IMR-90 (cell line): ENCODE data around the gene SRRM1. TPM values are rescaled to one million over a fixed set of nuclear protein-coding genes. Genes with fewer than 3 reads are reported as not detected.

ENCODE experiments used
- ATAC-seq: fragments of 200-7000 bp; cut with Tn5 transposase; 2 replicates; pipeline ENCODE4 v1.9.1; 2020; ENCODE audit warnings: low read depth, mild to moderate bottlenecking, moderate library complexity
- BruUV-seq: library from RNA; stranded (reverse); fragments of 400-500 nt; replicated peaks from 2 replicates; lab custom pipeline; 2021; lab: Mats Ljungman, UMichigan
- CTCF ChIA-PET: fragments of 300-600 bp; formaldehyde crosslinking; extraction: SDS; loops from one replicate; lab custom pipeline; 2021; ENCODE audit warnings: antibody characterized with exemption; lab: Yijun Ruan, JAX
- POLR2A ChIA-PET: fragments of 300-600 bp; sonication (Branson Sonifier 250); formaldehyde crosslinking; loops from one replicate; lab custom pipeline; 2022; ENCODE audit warnings: antibody characterized with exemption; ENCODE audit not compliant: unreplicated experiment; lab: Charles Lee
- DNase-seq: peaks from one replicate; pipeline ENCODE4 v3.0.0; 2013
- H2AFZ ChIP-seq: replicated peaks from 2 replicates; pipeline ENCODE3; 2013; ENCODE audit warnings: low read length, mild to moderate bottlenecking; ENCODE audit not compliant: poor library complexity
- H2AK5ac ChIP-seq: 2 replicates; pipeline ENCODE4 v1.6.1; 2013; ENCODE audit warnings: low read depth, low read length, inconsistent platforms
- H2AK9ac ChIP-seq: replicated peaks from 2 replicates; pipeline ENCODE3; 2013; ENCODE audit warnings: mild to moderate bottlenecking, low read depth, low read length, moderate library complexity; ENCODE audit not compliant: poor library complexity
- H2BK120ac ChIP-seq: 2 replicates; pipeline ENCODE4 v1.6.1; 2013; ENCODE audit warnings: low read depth, low read length, inconsistent platforms
- H2BK15ac ChIP-seq: 3 replicates; pipeline ENCODE4 v1.6.1; 2013; ENCODE audit warnings: low read depth, low read length, inconsistent platforms
- H2BK20ac ChIP-seq: 2 replicates; pipeline ENCODE4 v1.6.1; 2013; ENCODE audit warnings: low read depth, mild to moderate bottlenecking, inconsistent platforms, low read length, moderate library complexity
- H2BK5ac ChIP-seq: 2 replicates; pipeline ENCODE4 v1.6.1; 2013; ENCODE audit warnings: mild to moderate bottlenecking, low read depth, low read length, inconsistent platforms; ENCODE audit not compliant: poor library complexity, severe bottlenecking
- H3K14ac ChIP-seq: replicated peaks from 2 replicates; pipeline ENCODE4 v1.6.1; 2013; ENCODE audit warnings: low read depth, low read length, inconsistent platforms
- H3K18ac ChIP-seq: 2 replicates; pipeline ENCODE4 v1.6.1; 2013; ENCODE audit warnings: low read depth, low read length, control low read depth
- H3K23ac ChIP-seq: 2 replicates; pipeline ENCODE4 v1.6.1; 2013; ENCODE audit warnings: low read depth, low read length, inconsistent platforms
- H3K27ac ChIP-seq: 2 replicates; pipeline ENCODE4 v1.5.1; 2013; ENCODE audit warnings: mild to moderate bottlenecking, control low read depth, low read length; ENCODE audit not compliant: insufficient read depth
- H3K27me3 ChIP-seq: 2 replicates; pipeline ENCODE4 v1.6.1; 2013; ENCODE audit warnings: low read length; ENCODE audit not compliant: control insufficient read depth, insufficient read depth
- H3K36me3 ChIP-seq: 2 replicates; pipeline ENCODE4 v1.6.1; 2013; ENCODE audit warnings: low read length, mixed read lengths; ENCODE audit not compliant: control insufficient read depth, insufficient read depth
- H3K4ac ChIP-seq: 2 replicates; pipeline ENCODE4 v1.6.1; 2013; ENCODE audit warnings: low read depth, low read length, inconsistent platforms
- H3K4me1 ChIP-seq: 2 replicates; pipeline ENCODE4 v1.6.1; 2013; ENCODE audit warnings: low read length, mixed read lengths; ENCODE audit not compliant: control insufficient read depth, insufficient read depth
- H3K4me2 ChIP-seq: 2 replicates; pipeline ENCODE4 v1.6.1; 2013; ENCODE audit warnings: low read depth, mild to moderate bottlenecking, control low read depth, low read length, moderate library complexity
- H3K4me3 ChIP-seq: 2 replicates; pipeline ENCODE4 v1.5.1; 2013; ENCODE audit warnings: low read depth, mild to moderate bottlenecking, control low read depth, low read length, moderate library complexity; ENCODE audit not compliant: insufficient read depth
- H3K56ac ChIP-seq: 2 replicates; pipeline ENCODE4 v1.6.1; 2013; ENCODE audit warnings: low read length, inconsistent platforms; ENCODE audit not compliant: insufficient read depth; ENCODE audit errors: extremely low read depth
- H3K79me1 ChIP-seq, 2 experiments: 2 replicates each; pipeline ENCODE4 v1.6.1; 2013; ENCODE audit warnings: low read length in 2 of 2, inconsistent platforms in 1 of 2, low read depth in 1 of 2
- H3K9ac ChIP-seq: 2 replicates; pipeline ENCODE4 v1.6.1; 2013; ENCODE audit warnings: low read depth, low read length, control low read depth
- H3K9me1 ChIP-seq: 2 replicates; pipeline ENCODE4 v1.6.1; 2013; ENCODE audit warnings: low read length, inconsistent platforms; ENCODE audit not compliant: insufficient read depth
- H3K9me3 ChIP-seq: 2 replicates; pipeline ENCODE4 v1.6.1; 2013; ENCODE audit warnings: low read length; ENCODE audit not compliant: control insufficient read depth, insufficient read depth
- H4K20me1 ChIP-seq: 2 replicates; pipeline ENCODE4 v1.6.1; 2013; ENCODE audit warnings: low read length, inconsistent platforms; ENCODE audit not compliant: insufficient read depth
- H4K5ac ChIP-seq: 2 replicates; pipeline ENCODE4 v1.6.1; 2013; ENCODE audit warnings: mild to moderate bottlenecking, low read depth, low read length, control low read depth
- H4K8ac ChIP-seq, 2 experiments: 2 replicates each; pipeline ENCODE4 v1.6.1; 2013; ENCODE audit warnings: low read depth in 2 of 2, low read length in 2 of 2, control low read depth in 1 of 2, inconsistent platforms in 1 of 2
- H4K91ac ChIP-seq: 2 replicates; pipeline ENCODE4 v1.6.1; 2013; ENCODE audit warnings: low read depth, low read length, inconsistent platforms; ENCODE audit not compliant: insufficient read depth
- BHLHE40 ChIP-seq: fragments of 150-350 bp; IDR thresholded peaks from 2 replicates; pipeline ENCODE4 v1.6.1; 2016; ENCODE audit warnings: mild to moderate bottlenecking, low read depth, low read length
- CEBPB ChIP-seq: IDR thresholded peaks from 2 replicates; pipeline ENCODE4 v1.6.1; 2012; ENCODE audit warnings: low read depth, low read length, improper control_type of control experiment
- CHD1 ChIP-seq: IDR thresholded peaks from 2 replicates; pipeline ENCODE4 v1.6.1; 2012; ENCODE audit warnings: low read depth, low read length, improper control_type of control experiment
- CTCF ChIP-seq: conservative IDR thresholded peaks from 2 replicates; pipeline ENCODE4 v1.5.1; 2012; ENCODE audit warnings: mild to moderate bottlenecking, low read depth, low read length, improper control_type of control experiment
- ELK1 ChIP-seq: fragments of 150-350 bp; IDR thresholded peaks from 2 replicates; pipeline ENCODE4 v1.6.1; 2016; ENCODE audit warnings: low read depth, mild to moderate bottlenecking, low read length, moderate library complexity, borderline replicate concordance
- MAFK ChIP-seq: IDR thresholded peaks from 2 replicates; pipeline ENCODE4 v1.6.1; 2012; ENCODE audit warnings: low read depth, low read length, improper control_type of control experiment
- MAZ ChIP-seq: IDR thresholded peaks from 2 replicates; pipeline ENCODE4 v1.6.1; 2012; ENCODE audit warnings: low read depth, mild to moderate bottlenecking, low read length, improper control_type of control experiment, moderate library complexity, borderline replicate concordance
- MXI1 ChIP-seq: IDR thresholded peaks from 2 replicates; pipeline ENCODE4 v1.6.1; 2012; ENCODE audit warnings: low read depth, mild to moderate bottlenecking, low read length, moderate library complexity, borderline replicate concordance
- NFE2L2 ChIP-seq: fragments of 150-350 bp; IDR thresholded peaks from 2 replicates; pipeline ENCODE4 v1.6.1; 2016; ENCODE audit warnings: low read depth, mild to moderate bottlenecking, low read length
- RAD21 ChIP-seq: IDR thresholded peaks from 2 replicates; pipeline ENCODE4 v1.6.1; 2012; ENCODE audit warnings: low read length, improper control_type of control experiment
- RCOR1 ChIP-seq: IDR thresholded peaks from 2 replicates; pipeline ENCODE4 v1.6.1; 2012; ENCODE audit warnings: mild to moderate bottlenecking, low read length, improper control_type of control experiment; ENCODE audit not compliant: insufficient replicate concordance
- RFX5 ChIP-seq: IDR thresholded peaks from 2 replicates; pipeline ENCODE4 v1.8.0; 2012; ENCODE audit warnings: low read depth, mild to moderate bottlenecking, low read length, moderate library complexity
- SMC3 ChIP-seq: fragments of 150-350 bp; IDR thresholded peaks from 2 replicates; pipeline ENCODE4 v1.6.1; 2016; ENCODE audit warnings: low read depth, mild to moderate bottlenecking, antibody characterized with exemption, low read length, moderate library complexity
- whole genome bisulfite sequencing, 2 experiments: methylation state at CpG; one replicate each; pipeline versions ENCODE4 v1.1.5 to v1.1.7; 2013; ENCODE audit warnings: missing lambda C conversion rate in 2 of 2; ENCODE audit not compliant: insufficient read length in 1 of 2; ENCODE audit errors: extremely low coverage in 2 of 2; 5-methylcytosine and 5-hydroxymethylcytosine counted together
- dilution Hi-C: fragments of 300-500 bp; cut with HindIII; formaldehyde crosslinking; loops from one replicate; pipeline ENCODE4 v1.14.3; 2018; ENCODE audit warnings: low sequenced_read_pairs; ENCODE audit not compliant: unreplicated experiment
- in situ Hi-C: fragments of 300-500 bp; cut with MboI; formaldehyde crosslinking; loops from 3 replicates; pipeline ENCODE4 v1.14.3; 2019; ENCODE audit warnings: low sequenced_read_pairs, inconsistent platforms, mixed read lengths
- intact Hi-C: fragments of 100-400 bp; cut with micrococcal nuclease; formaldehyde crosslinking; loops from 2 replicates; pipeline ENCODE4 v1.10.0; 2022
- polyA plus RNA-seq, 3 experiments: library from polyadenylated mRNA; depleted of rRNA; stranded (reverse); fragments of >200 nt; gene quantifications; 2 replicates each; pipeline ENCODE4 v1.2.3, GENCODE V29; 2012; ENCODE audit warnings: low replicate concordance in 1 of 3
- total RNA-seq: library from RNA; depleted of rRNA; stranded (reverse); fragments of >200 nt; gene quantifications from 2 replicates; pipeline ENCODE4 v1.2.3, GENCODE V29; 2012

The SRRM1 gene
- total and polyA plus RNA-seq, 2 of the 4 experiments (the other 2 are of a cell fraction): 13.6 to 94.1 TPM

GRCh38 chr1:24606621-24607020 is 36.5 kb upstream of the SRRM1 start:
- Histone ChIP-seq H3K4ac (no peak overlapping the region), H2AK5ac (no peak overlapping the region), H3K79me1 (no peaks in the 10 kb centered on the region), H2AFZ (no peak overlapping the region), H3K9me1 (no peaks in the 10 kb centered on the region), H3K18ac (no peak overlapping the region), H3K56ac (no peak overlapping the region), H3K4me2 (no peak overlapping the region), H3K4me3 (no peak overlapping the region), H3K9me3 (no peaks in the 10 kb centered on the region), H2AK9ac (no peak overlapping the region), H2BK15ac (no peak overlapping the region), H4K91ac (no peak overlapping the region), H3K23ac (no peak overlapping the region), H3K36me3 (no peaks in the 10 kb centered on the region), H4K20me1 (no peaks in the 10 kb centered on the region), H2BK20ac (no peak overlapping the region), H3K9ac (no peak overlapping the region), H4K8ac (no peak overlapping the region), H4K5ac (no peak overlapping the region), H3K14ac (no peak overlapping the region), H3K27ac (no peak overlapping the region), H2BK5ac (no peak overlapping the region), H2BK120ac (no peak overlapping the region), H3K27me3 (peaks cover 21% of the 10 kb centered on the region), H3K4me1 (no peaks in the 10 kb centered on the region)
- BruUV-seq: no TSS peak
- ATAC-seq: no peak
- no peak for TF ChIP-seq CEBPB
- no peak for TF ChIP-seq NFE2L2
- no peak for TF ChIP-seq CTCF
- no peak for TF ChIP-seq RFX5
- TF ChIP-seq CHD1: no peak
- TF ChIP-seq ELK1: no peak
- no peak for TF ChIP-seq RAD21
- TF ChIP-seq SMC3: no peak
- no peak for TF ChIP-seq MAFK
- TF ChIP-seq MXI1: no peak
- TF ChIP-seq RCOR1: no peak
- TF ChIP-seq BHLHE40: no peak
- no peak for TF ChIP-seq MAZ
- no CpG with 5 or more reads among the region's 2 CpGs for WGBS, 2 experiments
- in situ Hi-C loops: no loop called here
- ChIA-PET CTCF (no interaction called here), POLR2A (no interaction called here)
- no peak for DNase-seq
- intact Hi-C loops: no loop called here
- dilution Hi-C loops: no loop called here
